Activated B cell treated with CpG ODN at 0.5 μM for 24 hours (primary cell): Measurements from ENCODE around the gene E2F2. TPM values are rescaled to one million over a fixed set of nuclear protein-coding genes. Genes with fewer than 3 reads are reported as not detected.

Experiments
- ATAC-seq: fragments of 200-7000 bp; cut with Tn5 transposase; one replicate; pipeline ENCODE4 v1.10.0; 2021; ENCODE audit warnings: low read depth, mild to moderate bottlenecking, moderate library complexity
- CTCF ChIA-PET: fragments of 350-600 bp; sonication (Branson Sonifier 250); formaldehyde crosslinking; loops from one replicate; lab custom pipeline; 2021; ENCODE audit warnings: antibody characterized with exemption; lab: Charles Lee
- POLR2A ChIA-PET: fragments of 350-600 bp; sonication (Branson Sonifier 250); formaldehyde crosslinking; loops from one replicate; lab custom pipeline; 2021; ENCODE audit warnings: antibody characterized with exemption; lab: Charles Lee
- DNase-seq: peaks from one replicate; pipeline ENCODE4 v3.0.0; 2022
- H3K27ac Mint-ChIP-seq: one replicate; pipeline ENCODE4 v1.8.0; 2020; ENCODE audit warnings: mixed read lengths
- H3K27me3 Mint-ChIP-seq: one replicate; pipeline ENCODE4 v1.8.0; 2021; ENCODE audit warnings: mixed read lengths
- H3K36me3 Mint-ChIP-seq: one replicate; pipeline ENCODE4 v1.8.0; 2021; ENCODE audit warnings: low read depth, mixed read lengths
- H3K4me1 Mint-ChIP-seq: one replicate; pipeline ENCODE4 v1.8.0; 2021; ENCODE audit warnings: mixed read lengths
- H3K4me3 Mint-ChIP-seq: one replicate; pipeline ENCODE4 v1.8.0; 2020; ENCODE audit warnings: mild to moderate bottlenecking, mixed read lengths
- H3K9me3 Mint-ChIP-seq: one replicate; pipeline ENCODE4 v1.8.0; 2020; ENCODE audit warnings: mixed read lengths
- intact Hi-C: fragments of 100-400 bp; cut with micrococcal nuclease; formaldehyde crosslinking; loops from one replicate; pipeline ENCODE4 v1.15.1; 2024
- total RNA-seq: library from RNA; stranded (reverse); gene quantifications from 2 replicates; pipeline ENCODE4 v1.2.3, GENCODE V29; 2022
- TF ChIP-seq, protein P1 (sequence below): fragments of 200-600 bp; IDR thresholded peaks from one replicate; pipeline ENCODE4 v1.8.0; 2022; ENCODE audit warnings: antibody characterized with exemption, mild to moderate bottlenecking

The E2F2 gene
- total RNA-seq, 1 donor from 2014 or later = 3.4 TPM

DNA sequence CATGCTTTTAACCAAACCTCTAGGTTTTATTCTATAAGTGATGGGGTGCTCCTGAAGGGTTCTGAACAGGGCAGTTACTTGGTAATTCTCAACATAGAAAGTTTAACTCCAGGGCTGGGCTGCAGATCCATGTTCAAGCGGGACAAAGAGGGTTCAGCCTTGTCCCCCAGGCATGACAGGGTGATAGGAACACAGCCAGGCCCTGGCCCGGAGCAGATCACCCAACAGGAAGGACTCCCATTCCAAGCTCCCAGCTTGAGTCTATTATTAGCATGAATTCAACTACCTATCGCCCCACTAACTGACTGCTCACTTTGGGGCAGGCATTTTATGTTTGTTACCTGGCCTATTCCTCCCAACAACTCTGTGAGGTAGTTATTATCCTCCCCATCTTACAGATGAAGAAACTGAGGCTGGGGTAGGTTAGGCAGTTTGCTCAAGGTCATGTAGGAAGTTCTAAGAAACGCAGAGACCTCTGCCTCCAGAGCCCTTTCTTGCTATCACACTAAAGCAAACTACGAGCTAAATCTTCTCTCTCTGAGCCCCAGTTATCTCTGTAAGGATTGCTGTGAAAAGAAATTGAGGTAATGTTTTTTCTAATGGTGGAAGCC lies 61.6 kb downstream of the E2F2 start:
- H3K36me3 Mint-ChIP-seq = no peaks in the 10 kb centered on the region
- ATAC-seq (no peak), DNase-seq (no peak)
- no peak overlapping the region for H3K27ac Mint-ChIP-seq
- H3K9me3 Mint-ChIP-seq = no peaks in the 10 kb centered on the region
- no peaks in the 10 kb centered on the region for H3K4me1 Mint-ChIP-seq
- ChIA-PET CTCF (interaction anchor here (1.3 kb wide), 1 partner anchor 28 kb away, joined by 3 read pairs; no protein-coding TSS in a partner anchor), POLR2A (no interaction called here)
- intact Hi-C loops = no loop called here
- H3K27me3 Mint-ChIP-seq = no peaks in the 10 kb centered on the region
- TF ChIP-seq, protein P1, sequence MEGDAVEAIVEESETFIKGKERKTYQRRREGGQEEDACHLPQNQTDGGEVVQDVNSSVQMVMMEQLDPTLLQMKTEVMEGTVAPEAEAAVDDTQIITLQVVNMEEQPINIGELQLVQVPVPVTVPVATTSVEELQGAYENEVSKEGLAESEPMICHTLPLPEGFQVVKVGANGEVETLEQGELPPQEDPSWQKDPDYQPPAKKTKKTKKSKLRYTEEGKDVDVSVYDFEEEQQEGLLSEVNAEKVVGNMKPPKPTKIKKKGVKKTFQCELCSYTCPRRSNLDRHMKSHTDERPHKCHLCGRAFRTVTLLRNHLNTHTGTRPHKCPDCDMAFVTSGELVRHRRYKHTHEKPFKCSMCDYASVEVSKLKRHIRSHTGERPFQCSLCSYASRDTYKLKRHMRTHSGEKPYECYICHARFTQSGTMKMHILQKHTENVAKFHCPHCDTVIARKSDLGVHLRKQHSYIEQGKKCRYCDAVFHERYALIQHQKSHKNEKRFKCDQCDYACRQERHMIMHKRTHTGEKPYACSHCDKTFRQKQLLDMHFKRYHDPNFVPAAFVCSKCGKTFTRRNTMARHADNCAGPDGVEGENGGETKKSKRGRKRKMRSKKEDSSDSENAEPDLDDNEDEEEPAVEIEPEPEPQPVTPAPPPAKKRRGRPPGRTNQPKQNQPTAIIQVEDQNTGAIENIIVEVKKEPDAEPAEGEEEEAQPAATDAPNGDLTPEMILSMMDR = no peak
- H3K4me3 Mint-ChIP-seq = no peak overlapping the region

DNA sequence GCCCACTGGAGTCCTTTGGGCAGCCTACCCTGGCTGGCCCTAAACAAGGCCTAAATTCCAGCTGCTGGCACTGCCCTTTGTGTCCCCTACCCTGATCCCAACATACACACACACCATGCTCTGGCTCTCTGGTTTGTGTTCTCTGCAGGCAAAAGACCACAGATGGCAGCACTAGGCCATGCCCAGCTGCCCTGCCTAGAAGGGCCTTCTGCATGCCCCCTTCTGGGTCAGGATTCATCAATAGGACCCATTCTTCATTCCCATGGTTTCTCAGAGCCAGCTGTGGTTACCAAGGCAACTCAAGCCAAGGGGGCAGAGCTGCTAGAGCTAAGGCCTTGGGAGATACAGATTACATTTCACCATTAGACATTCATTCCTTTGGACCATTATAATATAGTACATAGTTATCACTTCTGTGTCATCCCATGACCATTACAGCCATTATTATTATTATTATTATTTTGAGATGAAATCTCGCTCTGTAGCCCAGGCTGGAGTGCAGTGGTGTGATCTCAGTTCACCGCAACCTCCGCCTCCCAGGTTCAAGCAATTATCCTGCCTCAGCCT lies 64.5 kb downstream of the E2F2 start:
- Mint-ChIP-seq H3K27ac (no peak overlapping the region), H3K27me3 (peaks cover 5% of the 10 kb centered on the region), H3K4me3 (no peak overlapping the region), H3K4me1 (no peaks in the 10 kb centered on the region), H3K9me3 (no peaks in the 10 kb centered on the region), H3K36me3 (no peaks in the 10 kb centered on the region)
- ChIA-PET POLR2A (no interaction called here), CTCF (interaction anchor here (1.3 kb wide), 1 partner anchor 192 kb away, joined by 3 read pairs; no protein-coding TSS in a partner anchor)
- DNase-seq = no peak
- TF ChIP-seq, protein P1 = no peak
- ATAC-seq = no peak
- intact Hi-C loops = no loop called here

DNA sequence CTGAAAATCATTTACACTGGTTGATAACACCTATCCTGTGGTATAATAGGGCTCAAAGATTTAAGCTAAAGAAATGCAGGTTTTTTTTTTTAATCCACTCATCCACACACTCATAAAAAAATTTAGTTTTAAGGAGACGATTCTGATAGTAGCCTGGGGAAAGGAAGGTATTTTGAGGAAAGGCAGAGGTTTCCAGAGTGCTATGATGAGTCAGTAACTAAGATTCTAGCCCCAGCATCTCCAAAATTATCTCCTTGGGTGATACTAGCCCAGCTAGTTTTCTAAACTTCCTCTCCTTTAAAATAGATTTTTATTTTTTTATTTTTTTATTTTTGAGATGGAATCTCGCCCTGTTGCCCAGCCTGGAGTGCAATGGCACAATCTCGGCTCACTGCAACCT lies 67.7 kb downstream of the E2F2 start:
- DNase-seq (no peak), ATAC-seq (no peak)
- H3K27ac Mint-ChIP-seq = no peak overlapping the region
- H3K36me3 Mint-ChIP-seq = no peaks in the 10 kb centered on the region
- no peaks in the 10 kb centered on the region for H3K4me1 Mint-ChIP-seq
- TF ChIP-seq, protein P1 = no peak
- no peaks in the 10 kb centered on the region for H3K9me3 Mint-ChIP-seq
- ChIA-PET CTCF (no interaction called here), POLR2A (no interaction called here)
- no peak overlapping the region for H3K4me3 Mint-ChIP-seq
- intact Hi-C loops = no loop called here
- peaks cover 5% of the 10 kb centered on the region for H3K27me3 Mint-ChIP-seq

DNA sequence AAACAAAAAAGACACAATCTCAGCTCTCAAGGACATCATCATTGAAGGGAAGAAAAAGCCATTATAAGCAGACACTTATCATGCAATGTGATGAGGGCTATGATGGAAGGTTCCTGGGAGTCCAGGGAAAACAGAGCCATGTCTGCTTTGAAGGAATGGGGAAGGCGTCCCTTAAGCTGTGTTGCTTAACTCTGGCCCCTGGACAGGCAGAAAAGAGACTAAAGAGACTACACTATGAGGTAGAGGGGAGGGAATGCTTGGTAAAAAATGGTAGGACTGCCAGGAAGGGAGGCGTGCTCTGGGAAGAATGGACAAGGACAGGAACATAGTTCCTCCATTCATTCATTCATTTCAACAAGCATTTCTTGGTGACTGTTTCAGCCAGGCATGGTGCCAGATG lies 68.3 kb downstream of the E2F2 start:
- Mint-ChIP-seq H3K36me3 (no peaks in the 10 kb centered on the region), H3K4me3 (no peak overlapping the region), H3K27me3 (peaks cover 5% of the 10 kb centered on the region), H3K27ac (no peak overlapping the region), H3K4me1 (no peaks in the 10 kb centered on the region), H3K9me3 (no peaks in the 10 kb centered on the region)
- CTCF ChIA-PET = no interaction called here
- no peak for DNase-seq
- ATAC-seq = no peak
- intact Hi-C loops = no loop called here
- TF ChIP-seq, protein P1 = no peak
- POLR2A ChIA-PET = no interaction called here

DNA sequence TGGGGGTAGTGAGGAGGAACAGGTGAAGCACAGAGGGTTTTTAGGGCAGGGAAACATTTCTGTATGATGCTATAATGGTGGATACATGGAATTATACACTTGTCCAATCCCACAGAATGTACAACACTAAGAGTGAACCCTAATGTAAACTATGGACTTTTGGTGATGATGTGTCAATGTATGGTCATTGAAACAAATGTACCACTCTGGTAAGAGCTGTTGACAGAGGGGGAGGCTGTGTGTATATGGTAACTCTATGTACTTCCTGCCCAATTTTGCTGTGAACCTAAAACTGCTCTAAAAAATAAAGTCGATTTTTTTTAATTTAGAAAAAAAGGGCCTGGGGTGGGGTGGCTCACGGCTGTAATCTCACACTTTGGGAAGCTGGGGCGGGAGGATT lies 70.0 kb downstream of the E2F2 start:
- TF ChIP-seq, protein P1 = no peak
- Mint-ChIP-seq H3K27me3 (peaks cover 5% of the 10 kb centered on the region), H3K9me3 (no peaks in the 10 kb centered on the region), H3K4me1 (no peaks in the 10 kb centered on the region), H3K4me3 (no peak overlapping the region), H3K27ac (no peak overlapping the region), H3K36me3 (no peaks in the 10 kb centered on the region)
- POLR2A ChIA-PET = no interaction called here
- ATAC-seq = no peak
- DNase-seq = no peak
- CTCF ChIA-PET = no interaction called here
- intact Hi-C loops = no loop called here
